Endodermal cell (in vitro differentiated cells): ENCODE measurements around the gene PRAMEF5. TPM values are rescaled to one million over a fixed set of nuclear protein-coding genes. Genes with fewer than 3 reads are reported as not detected.
"Not testable (repeated sequence)": the region's sequence is repeated elsewhere in the genome, so short reads cannot be mapped to it uniquely, and the experiment has no call there.

ENCODE experiments used
- DNase-seq: peaks from one replicate; pipeline ENCODE4 v3.0.0-alpha.2; 2017
- H3K27ac ChIP-seq: 2 replicates; pipeline ENCODE4 v1.5.1; 2013; ENCODE audit warnings: mild to moderate bottlenecking, low read depth, low read length, moderate library complexity
- H3K27me3 ChIP-seq: 2 replicates; pipeline ENCODE4 v1.6.1; 2013; ENCODE audit warnings: mild to moderate bottlenecking, low read length, moderate library complexity; ENCODE audit not compliant: insufficient read depth, control insufficient read depth, poor library complexity, severe bottlenecking
- H3K36me3 ChIP-seq: 2 replicates; pipeline ENCODE4 v1.7.0; 2013; ENCODE audit warnings: mild to moderate bottlenecking, low read length, moderate library complexity; ENCODE audit not compliant: control insufficient read depth, insufficient read depth
- H3K4me1 ChIP-seq: one replicate; pipeline ENCODE4 v1.7.0; 2013; ENCODE audit warnings: low read length; ENCODE audit not compliant: control insufficient read depth, insufficient read depth
- H3K4me3 ChIP-seq: 2 replicates; pipeline ENCODE4 v1.5.1; 2013; ENCODE audit warnings: mild to moderate bottlenecking, low read length, moderate library complexity
- H3K9ac ChIP-seq: 2 replicates; pipeline ENCODE4 v1.6.1; 2013; ENCODE audit warnings: mild to moderate bottlenecking, low read length, moderate library complexity; ENCODE audit not compliant: poor library complexity, severe bottlenecking; ENCODE audit errors: extremely low read depth
- H3K9me3 ChIP-seq: 2 replicates; pipeline ENCODE4 v1.6.1; 2013; ENCODE audit warnings: mild to moderate bottlenecking, low read length, moderate library complexity; ENCODE audit not compliant: control insufficient read depth
- H3K27ac Mint-ChIP-seq: 2 replicates; pipeline ENCODE4 v1.8.0; 2020; ENCODE audit warnings: mixed read lengths
- H3K27me3 Mint-ChIP-seq: 2 replicates; pipeline ENCODE4 v1.8.0; 2021; ENCODE audit warnings: mild to moderate bottlenecking, mixed read lengths; ENCODE audit not compliant: insufficient read depth
- H3K36me3 Mint-ChIP-seq: 2 replicates; pipeline ENCODE4 v1.8.0; 2020; ENCODE audit warnings: low read depth, mixed read lengths
- H3K4me1 Mint-ChIP-seq: 2 replicates; pipeline ENCODE4 v1.8.0; 2020; ENCODE audit warnings: mixed read lengths
- H3K4me3 Mint-ChIP-seq: 2 replicates; pipeline ENCODE4 v1.8.0; 2020; ENCODE audit warnings: mild to moderate bottlenecking, moderate library complexity, mixed read lengths
- H3K9me3 Mint-ChIP-seq: 2 replicates; pipeline ENCODE4 v1.8.0; 2020; ENCODE audit warnings: mild to moderate bottlenecking, mixed read lengths
- WGBS, 2 experiments: methylation state at CpG; one replicate each; pipeline versions ENCODE4 v1.1.5 to v1.1.7; 2013; ENCODE audit warnings: missing lambda C conversion rate in 2 of 2, mixed read lengths in 1 of 2; ENCODE audit not compliant: insufficient coverage in 1 of 2, insufficient read length in 1 of 2; 5-methylcytosine and 5-hydroxymethylcytosine counted together
- total RNA-seq, 2 donors: library from RNA; stranded (reverse); fragmentation: NEBNext Ultra II Directional in 1 of 2; extraction: Animal tissue kit (Norgen Biotek cat#: 25700) in 1 of 2; gene quantifications; 2 replicates in 1 of 2; 3 replicates in 1 of 2; pipeline ENCODE4 v1.2.1, GENCODE V29; 2021
- TF ChIP-seq, protein P1 (sequence below): fragments of 200-600 bp; sonication (generic); conservative IDR thresholded peaks from 2 replicates; pipeline ENCODE4 v1.5.0; 2021; ENCODE audit warnings: antibody characterized with exemption, mild to moderate bottlenecking

Gene PRAMEF5
- total RNA-seq, 2 donors from 2014 or later, result not detected

DNA sequence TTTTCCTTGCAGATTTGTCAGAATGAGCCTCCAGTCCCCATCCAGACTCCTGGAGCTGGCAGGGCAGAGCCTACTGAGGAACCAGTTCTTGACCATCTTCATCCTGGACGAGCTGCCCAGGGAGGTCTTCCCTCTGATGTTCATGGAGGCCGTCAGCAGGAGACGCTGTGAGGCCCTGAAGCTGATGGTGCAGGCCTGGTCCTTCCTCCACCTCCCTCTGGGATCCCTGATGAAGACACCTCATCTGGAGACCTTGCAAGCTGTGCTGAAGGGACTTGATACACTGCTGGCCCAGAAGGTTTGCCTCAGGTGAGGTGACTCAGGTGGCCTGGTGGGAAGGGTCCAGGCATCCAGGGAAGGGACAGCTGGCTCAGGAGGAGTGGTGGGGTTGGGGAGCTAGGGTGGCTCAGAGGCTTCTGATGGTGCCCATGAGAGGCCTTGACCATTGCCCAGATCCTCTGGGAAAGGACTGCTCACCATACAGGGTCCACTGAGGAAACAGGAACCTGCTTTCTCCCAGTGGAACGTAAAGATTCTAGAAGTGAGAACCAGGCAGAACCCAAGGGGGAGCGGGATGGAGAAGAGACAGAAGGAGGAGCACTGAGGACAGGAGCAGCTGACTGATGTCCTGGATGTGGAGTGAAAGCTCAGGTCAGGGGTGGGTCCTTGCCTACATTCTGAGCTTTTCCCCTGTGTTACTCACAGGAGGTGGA, 8.0 kb upstream of the PRAMEF5 start:
- H3K4me3 ChIP-seq, DNase-seq, H3K9ac ChIP-seq, H3K27me3 ChIP-seq, H3K27ac Mint-ChIP-seq, H3K27me3 Mint-ChIP-seq, H3K27ac ChIP-seq, H3K4me1 Mint-ChIP-seq, H3K36me3 ChIP-seq, H3K36me3 Mint-ChIP-seq, H3K4me3 Mint-ChIP-seq, H3K4me1 ChIP-seq: not testable (repeated sequence)
- H3K9me3 Mint-ChIP-seq, result peaks cover 62% of the 10 kb centered on the region
- WGBS, 2 experiments, result 61 to 63% methylated on average over 5 of the region's 5 CpGs
- peaks cover 31% of the 10 kb centered on the region for H3K9me3 ChIP-seq

DNA sequence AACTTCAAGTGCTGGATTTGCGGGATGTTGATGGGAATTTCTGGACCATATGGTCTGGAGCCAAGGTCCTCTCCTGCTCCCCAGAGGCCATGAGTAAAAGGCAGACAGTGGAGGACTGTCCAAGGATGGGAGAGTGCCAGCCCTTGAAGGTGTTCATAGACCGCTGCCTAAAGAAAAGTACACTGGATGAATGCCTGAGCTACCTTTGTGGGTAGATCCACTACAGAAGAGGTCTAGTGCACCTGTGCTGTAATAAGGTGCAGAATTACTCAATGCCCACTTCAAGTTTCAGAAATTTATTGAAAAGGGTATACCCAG, 7.5 kb upstream of the PRAMEF5 start:
- H3K27me3 Mint-ChIP-seq, H3K27me3 ChIP-seq, H3K27ac Mint-ChIP-seq, H3K4me1 ChIP-seq, H3K4me3 ChIP-seq, H3K4me3 Mint-ChIP-seq, H3K36me3 ChIP-seq, H3K9ac ChIP-seq, DNase-seq, H3K27ac ChIP-seq, H3K4me1 Mint-ChIP-seq, H3K36me3 Mint-ChIP-seq: not testable (repeated sequence)
- peaks cover 57% of the 10 kb centered on the region for H3K9me3 Mint-ChIP-seq
- peaks cover 31% of the 10 kb centered on the region for H3K9me3 ChIP-seq
- 60 to 75% methylated on average over 2 of the region's 2 CpGs for WGBS, 2 experiments

DNA sequence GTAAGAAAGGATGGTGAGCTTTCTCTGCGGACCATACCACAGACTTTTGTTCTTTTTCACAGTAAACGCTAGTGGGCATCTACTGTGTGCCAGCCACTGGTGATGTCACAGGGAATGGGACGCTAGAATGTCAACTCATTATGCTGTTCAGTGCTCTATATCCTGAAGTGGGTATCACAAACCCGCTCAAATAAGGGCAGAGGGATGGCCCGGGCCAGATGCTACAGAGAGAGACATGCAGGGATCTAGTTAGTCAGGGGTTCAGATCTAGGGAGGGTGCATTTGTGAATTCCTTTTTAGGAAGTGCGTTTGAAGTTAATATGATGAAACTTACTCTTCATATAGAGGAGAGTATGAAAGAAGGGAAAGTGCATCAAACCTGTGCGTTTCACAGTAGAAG, 6.9 kb upstream of the PRAMEF5 start:
- not testable (repeated sequence) for H3K27ac Mint-ChIP-seq, H3K27ac ChIP-seq

DNA sequence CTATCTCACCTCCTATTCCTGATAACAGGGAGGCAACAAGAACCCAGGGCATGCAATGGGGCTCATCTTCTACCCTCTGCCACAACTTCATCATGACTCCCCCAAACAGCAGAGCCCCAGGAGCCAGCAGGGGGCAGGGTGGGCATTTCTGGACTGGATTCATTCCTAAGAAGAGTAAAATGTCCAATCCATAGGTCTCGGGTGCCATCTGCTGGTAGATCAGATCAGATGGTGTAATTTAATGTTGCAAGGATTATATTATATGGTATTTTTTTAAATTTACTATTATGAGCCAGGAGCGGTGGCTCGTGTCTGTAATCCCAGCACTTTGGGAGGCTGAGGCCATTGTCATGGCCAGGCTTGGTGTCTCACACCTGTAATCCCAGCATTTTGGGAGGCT, 11.1 kb downstream of the PRAMEF5 start:
- not testable (repeated sequence) for H3K36me3 ChIP-seq, H3K27me3 ChIP-seq, H3K27ac ChIP-seq, H3K9ac ChIP-seq, H3K27ac Mint-ChIP-seq, DNase-seq, H3K4me3 Mint-ChIP-seq, H3K9me3 ChIP-seq, H3K4me1 Mint-ChIP-seq, H3K4me3 ChIP-seq, H3K4me1 ChIP-seq, H3K27me3 Mint-ChIP-seq, H3K36me3 Mint-ChIP-seq
- WGBS, 2 experiments, result 100% methylated on average over 2 of the region's 3 CpGs; no CpG with 5 or more reads in 1 of the 2 experiments
- peaks cover 12% of the 10 kb centered on the region for H3K9me3 Mint-ChIP-seq

More for the DNA sequence above, 6.9 kb upstream of the PRAMEF5 start:
- not testable (repeated sequence) for H3K4me1 ChIP-seq, H3K27me3 ChIP-seq, H3K27me3 Mint-ChIP-seq, H3K9ac ChIP-seq, DNase-seq, H3K36me3 Mint-ChIP-seq, H3K4me3 Mint-ChIP-seq, H3K4me3 ChIP-seq, H3K4me1 Mint-ChIP-seq, H3K36me3 ChIP-seq
- peaks cover 31% of the 10 kb centered on the region for H3K9me3 ChIP-seq
- WGBS, 2 experiments, result 63 to 67% methylated on average over 4 to 5 of the region's 7 CpGs
- H3K9me3 Mint-ChIP-seq, result peaks cover 51% of the 10 kb centered on the region

DNA sequence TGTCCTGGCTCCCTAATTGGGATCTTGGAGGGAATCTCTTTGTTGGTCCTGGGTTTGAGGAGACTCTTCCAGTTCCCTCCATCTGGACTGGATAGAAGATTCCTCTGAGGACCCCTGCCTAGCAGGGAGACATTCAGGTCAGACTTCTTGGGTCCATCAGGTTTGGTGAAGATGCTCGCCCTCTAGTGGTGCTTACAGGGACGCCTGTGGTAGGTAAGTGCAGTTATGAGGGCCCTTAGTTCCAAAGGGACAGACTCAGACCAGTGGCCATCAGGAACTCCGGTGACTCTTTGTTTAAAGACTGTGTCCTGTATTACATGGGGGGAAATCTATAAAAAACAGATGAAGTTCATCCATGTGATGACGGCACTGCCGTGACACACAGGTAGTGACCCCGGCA, 23.0 kb downstream of the PRAMEF5 start:
- not testable (repeated sequence) for H3K4me3 ChIP-seq, H3K9me3 ChIP-seq, H3K9me3 Mint-ChIP-seq, H3K36me3 ChIP-seq, H3K27me3 Mint-ChIP-seq, H3K4me1 Mint-ChIP-seq, H3K4me3 Mint-ChIP-seq, H3K36me3 Mint-ChIP-seq, H3K27me3 ChIP-seq, H3K27ac ChIP-seq, H3K27ac Mint-ChIP-seq, H3K9ac ChIP-seq, H3K4me1 ChIP-seq
- WGBS, 2 experiments, result no CpG with 5 or more reads among the region's 6 CpGs
- TF ChIP-seq, protein P1, sequence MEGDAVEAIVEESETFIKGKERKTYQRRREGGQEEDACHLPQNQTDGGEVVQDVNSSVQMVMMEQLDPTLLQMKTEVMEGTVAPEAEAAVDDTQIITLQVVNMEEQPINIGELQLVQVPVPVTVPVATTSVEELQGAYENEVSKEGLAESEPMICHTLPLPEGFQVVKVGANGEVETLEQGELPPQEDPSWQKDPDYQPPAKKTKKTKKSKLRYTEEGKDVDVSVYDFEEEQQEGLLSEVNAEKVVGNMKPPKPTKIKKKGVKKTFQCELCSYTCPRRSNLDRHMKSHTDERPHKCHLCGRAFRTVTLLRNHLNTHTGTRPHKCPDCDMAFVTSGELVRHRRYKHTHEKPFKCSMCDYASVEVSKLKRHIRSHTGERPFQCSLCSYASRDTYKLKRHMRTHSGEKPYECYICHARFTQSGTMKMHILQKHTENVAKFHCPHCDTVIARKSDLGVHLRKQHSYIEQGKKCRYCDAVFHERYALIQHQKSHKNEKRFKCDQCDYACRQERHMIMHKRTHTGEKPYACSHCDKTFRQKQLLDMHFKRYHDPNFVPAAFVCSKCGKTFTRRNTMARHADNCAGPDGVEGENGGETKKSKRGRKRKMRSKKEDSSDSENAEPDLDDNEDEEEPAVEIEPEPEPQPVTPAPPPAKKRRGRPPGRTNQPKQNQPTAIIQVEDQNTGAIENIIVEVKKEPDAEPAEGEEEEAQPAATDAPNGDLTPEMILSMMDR, result peak; percentile 30
- DNase-seq, result peak; percentile 17

DNA sequence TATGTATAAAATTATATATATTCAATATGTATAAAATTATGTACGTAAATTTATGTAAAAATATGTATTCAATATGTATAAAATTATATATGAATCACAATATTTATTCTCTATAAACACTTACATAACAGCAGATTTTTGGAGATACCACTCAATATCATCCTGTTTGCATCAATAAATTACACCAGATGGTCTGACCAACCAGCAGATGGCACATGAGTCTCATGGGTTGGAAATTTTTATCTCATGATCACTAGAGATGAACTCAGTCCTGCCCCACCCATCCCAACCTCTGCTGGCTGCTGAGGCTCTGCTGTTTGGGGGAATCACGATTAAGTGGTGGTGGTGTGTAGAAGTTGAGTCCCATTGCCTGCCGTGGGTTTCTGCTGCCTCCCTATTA, 25.6 kb downstream of the PRAMEF5 start:
- DNase-seq, H3K4me1 ChIP-seq, H3K36me3 Mint-ChIP-seq, H3K27ac Mint-ChIP-seq, H3K27me3 Mint-ChIP-seq, H3K36me3 ChIP-seq, H3K27ac ChIP-seq, H3K9me3 ChIP-seq, H3K27me3 ChIP-seq, H3K9me3 Mint-ChIP-seq, H3K4me3 Mint-ChIP-seq, H3K4me1 Mint-ChIP-seq, H3K9ac ChIP-seq, H3K4me3 ChIP-seq: not testable (repeated sequence)
- 75% methylated on average over 2 of the region's 3 CpGs; no CpG with 5 or more reads in 1 of the 2 experiments for WGBS, 2 experiments
